MCF 10A (cell line): Measurements from ENCODE around the gene TPST1. TPM values are rescaled to one million over a fixed set of nuclear protein-coding genes. Genes with fewer than 3 reads are reported as not detected.

Experiments
- BruUV-seq: library from RNA; stranded (reverse); fragments of 400-500 nt; replicated peaks from 2 replicates; lab custom pipeline; 2021; lab: Mats Ljungman, UMichigan
- CTCF ChIA-PET: fragments of 300-600 bp; sonication (Branson Sonifier 250); formaldehyde crosslinking; extraction: SDS; loops from one replicate; lab custom pipeline; 2021; ENCODE audit warnings: antibody characterized with exemption, inconsistent platforms; lab: Yijun Ruan, JAX
- POLR2A ChIA-PET: fragments of 300-600, 350-650 bp; sonication (Branson Sonifier 250); formaldehyde crosslinking; extraction: SDS; loops from one replicate; lab custom pipeline; 2020; ENCODE audit warnings: antibody characterized with exemption, inconsistent platforms; lab: Yijun Ruan, JAX
- DNase-seq: peaks from one replicate; pipeline ENCODE4 v3.0.0-alpha.2; 2018; ENCODE audit not compliant: unreplicated experiment
- H3K27ac Mint-ChIP-seq: one replicate; pipeline ENCODE4 v1.8.0; 2022; ENCODE audit warnings: mild to moderate bottlenecking, low read depth, mixed read lengths; ENCODE audit not compliant: unreplicated experiment
- H3K27me3 Mint-ChIP-seq: one replicate; pipeline ENCODE4 v1.8.0; 2022; ENCODE audit warnings: mixed read lengths; ENCODE audit not compliant: insufficient read depth, unreplicated experiment
- H3K36me3 Mint-ChIP-seq: one replicate; pipeline ENCODE4 v1.8.0; 2022; ENCODE audit warnings: mild to moderate bottlenecking, moderate library complexity, mixed read lengths; ENCODE audit not compliant: insufficient read depth, unreplicated experiment
- H3K4me1 Mint-ChIP-seq: one replicate; pipeline ENCODE4 v1.8.0; 2022; ENCODE audit warnings: mixed read lengths; ENCODE audit not compliant: insufficient read depth, unreplicated experiment
- H3K4me3 Mint-ChIP-seq: one replicate; pipeline ENCODE4 v1.8.0; 2022; ENCODE audit warnings: mild to moderate bottlenecking, moderate library complexity, mixed read lengths; ENCODE audit not compliant: unreplicated experiment
- H3K9me3 Mint-ChIP-seq: one replicate; pipeline ENCODE4 v1.8.0; 2022; ENCODE audit warnings: mixed read lengths; ENCODE audit not compliant: unreplicated experiment
- CTCF ChIP-seq: fragments of 200-600 bp; IDR thresholded peaks from one replicate; pipeline ENCODE4 v1.8.0; 2022; ENCODE audit warnings: antibody characterized with exemption, mild to moderate bottlenecking; ENCODE audit not compliant: unreplicated experiment
- intact Hi-C: fragments of 100-400 bp; cut with micrococcal nuclease; formaldehyde crosslinking; loops from 2 replicates; pipeline ENCODE4 v1.14.1; 2022
- total RNA-seq: library from RNA; stranded (reverse); gene quantifications from 2 replicates; pipeline ENCODE4 v1.2.3, GENCODE V29; 2022

The TPST1 gene
- total RNA-seq, 1 experiment from 2014 or later: 3.2 TPM

- ChIA-PET POLR2A (no interaction called here), CTCF (interaction anchor here (0.6 kb wide), 1 partner anchor 699 kb away, joined by 3 read pairs; no protein-coding TSS in a partner anchor)
- no peaks in the 10 kb centered on the region for H3K36me3 Mint-ChIP-seq
- H3K27ac Mint-ChIP-seq: no peak overlapping the region
- no peaks in the 10 kb centered on the region for H3K9me3 Mint-ChIP-seq
- BruUV-seq: no TSS peak
- TF ChIP-seq CTCF: no peak
- intact Hi-C loops: no loop called here
- DNase-seq: no peak
- H3K4me3 Mint-ChIP-seq: no peak overlapping the region
- H3K4me1 Mint-ChIP-seq: no peaks in the 10 kb centered on the region
- H3K27me3 Mint-ChIP-seq: no peaks in the 10 kb centered on the region
Observed at GRCh38 chr7:66176914-66177313, 28.2 kb upstream of the TPST1 start.

- Mint-ChIP-seq H3K27me3 (no peaks in the 10 kb centered on the region), H3K27ac (no peak overlapping the region), H3K4me1 (no peaks in the 10 kb centered on the region), H3K9me3 (no peaks in the 10 kb centered on the region), H3K4me3 (no peak overlapping the region), H3K36me3 (no peaks in the 10 kb centered on the region)
- intact Hi-C loops: no loop called here
- TF ChIP-seq CTCF: no peak
- ChIA-PET POLR2A (interaction anchor here (2.1 kb wide), 1 partner anchor 27 kb away, joined by 4 read pairs; the partner anchor contains the start of gene TPST1), CTCF (interaction anchor here (0.6 kb wide), 1 partner anchor 22 kb away, joined by 5 read pairs; no protein-coding TSS in a partner anchor)
- no peak for DNase-seq
- no TSS peak for BruUV-seq
Observed at GRCh38 chr7:66178258-66178657, 26.9 kb upstream of the TPST1 start.

DNA sequence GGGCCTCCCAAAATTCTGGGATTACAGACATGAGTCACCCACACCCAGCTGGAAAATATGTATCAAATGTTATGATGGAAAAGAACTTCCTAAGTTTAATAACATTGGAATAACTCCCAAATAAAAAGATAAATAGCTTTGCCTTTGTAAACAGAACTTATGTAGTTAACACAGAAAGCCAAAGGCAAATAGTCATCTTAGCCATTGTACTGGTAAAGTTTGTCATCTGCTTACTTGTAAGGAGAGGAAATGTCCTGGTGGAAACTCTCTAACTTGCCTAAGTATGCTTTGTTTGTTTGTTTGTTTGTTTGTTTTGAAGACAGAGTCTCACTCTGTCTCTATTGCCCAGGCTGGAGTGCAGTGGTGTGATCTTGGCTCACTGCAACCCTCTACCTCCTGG is 23.8 kb upstream of the TPST1 start:
- BruUV-seq: no TSS peak
- Mint-ChIP-seq H3K4me3 (no peak overlapping the region), H3K4me1 (no peaks in the 10 kb centered on the region), H3K27ac (no peak overlapping the region), H3K27me3 (no peaks in the 10 kb centered on the region), H3K9me3 (no peaks in the 10 kb centered on the region), H3K36me3 (no peaks in the 10 kb centered on the region)
- no peak for TF ChIP-seq CTCF
- intact Hi-C loops: no loop called here
- DNase-seq: no peak
- CTCF ChIA-PET: interaction anchor here (1.3 kb wide), 1 partner anchor 25 kb away, joined by 3 read pairs; no protein-coding TSS in a partner anchor
- POLR2A ChIA-PET: no interaction called here

DNA sequence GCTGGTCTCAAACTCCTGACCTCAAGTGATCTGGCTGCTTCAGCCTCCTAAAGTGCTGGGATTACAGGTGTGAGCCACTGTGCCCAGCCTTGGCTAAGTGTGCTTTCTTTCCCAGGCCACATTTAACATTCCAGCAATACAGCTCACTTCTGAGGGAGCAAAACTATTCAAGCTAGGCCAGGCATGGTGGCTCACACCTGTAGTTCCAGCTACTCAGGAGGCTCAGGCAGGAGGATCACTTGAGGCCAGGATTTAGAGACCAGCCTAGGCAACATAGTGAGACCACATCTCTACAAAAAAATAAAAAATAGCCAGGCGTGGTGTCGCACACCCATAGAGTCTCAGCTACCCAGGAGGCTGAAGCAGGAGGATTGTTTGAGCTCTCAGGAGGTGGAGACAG is 23.3 kb upstream of the TPST1 start:
- no peaks in the 10 kb centered on the region for H3K9me3 Mint-ChIP-seq
- no peak overlapping the region for H3K4me3 Mint-ChIP-seq
- no peaks in the 10 kb centered on the region for H3K36me3 Mint-ChIP-seq
- POLR2A ChIA-PET: no interaction called here
- DNase-seq: no peak
- no peaks in the 10 kb centered on the region for H3K4me1 Mint-ChIP-seq
- TF ChIP-seq CTCF: no peak
- CTCF ChIA-PET: interaction anchor here (1.3 kb wide), 1 partner anchor 25 kb away, joined by 3 read pairs; no protein-coding TSS in a partner anchor
- no peak overlapping the region for H3K27ac Mint-ChIP-seq
- no peaks in the 10 kb centered on the region for H3K27me3 Mint-ChIP-seq
- BruUV-seq: no TSS peak
- intact Hi-C loops: no loop called here
